PC-3 (cell line): Measurements from ENCODE around the gene COL8A1. TPM values are rescaled to one million over a fixed set of nuclear protein-coding genes. Genes with fewer than 3 reads are reported as not detected.

Experiments used
- ATAC-seq: fragments of 200-7000 bp; cut with Tn5 transposase; 2 replicates; pipeline ENCODE4 v1.9.1; 2020; ENCODE audit warnings: mild to moderate bottlenecking, moderate library complexity
- BruUV-seq: library from RNA; stranded (reverse); fragments of 400-500 nt; replicated peaks from 2 replicates; lab custom pipeline; 2021; lab: Mats Ljungman, UMichigan
- CTCF ChIA-PET: fragments of 300-600 bp; sonication (Branson Sonifier 250); formaldehyde crosslinking; loops from one replicate; lab custom pipeline; 2022; ENCODE audit warnings: antibody characterized with exemption; lab: Charles Lee
- POLR2A ChIA-PET: fragments of 300-600 bp; sonication (Branson Sonifier 250); formaldehyde crosslinking; loops from one replicate; lab custom pipeline; 2022; ENCODE audit warnings: antibody characterized with exemption; ENCODE audit not compliant: unreplicated experiment; lab: Charles Lee
- DNase-seq: peaks from one replicate; pipeline ENCODE4 v3.0.0-alpha.2; 2015
- H2AFZ ChIP-seq: fragments of 300-600 bp; sonication (generic); 2 replicates; pipeline ENCODE4 v1.6.0; 2016; ENCODE audit warnings: antibody characterized with exemption, low read length
- H3F3A ChIP-seq: fragments of 300-600 bp; sonication (generic); one replicate; pipeline ENCODE4 v1.6.0; 2017; ENCODE audit warnings: antibody characterized with exemption, low read length, control low read depth, mild to moderate bottlenecking; ENCODE audit not compliant: unreplicated experiment
- H3K27ac ChIP-seq: fragments of 300-600 bp; sonication (generic); 2 replicates; pipeline ENCODE4 v1.5.1; 2016; ENCODE audit warnings: mild to moderate bottlenecking, low read length
- H3K27me3 ChIP-seq: fragments of 300-600 bp; sonication (generic); 2 replicates; pipeline ENCODE4 v1.6.1; 2016; ENCODE audit warnings: low read length, mixed read lengths
- H3K36me3 ChIP-seq: fragments of 300-600 bp; sonication (generic); 2 replicates; pipeline ENCODE4 v1.6.1; 2016; ENCODE audit warnings: low read depth, mixed run types, low read length, mixed read lengths
- H3K4me1 ChIP-seq: fragments of 300-600 bp; sonication (generic); 2 replicates; pipeline ENCODE4 v1.5.1; 2016; ENCODE audit warnings: low read length; ENCODE audit not compliant: insufficient read depth
- H3K4me2 ChIP-seq: fragments of 300-600 bp; sonication (generic); 2 replicates; pipeline ENCODE4 v1.6.0; 2016; ENCODE audit warnings: low read length
- H3K4me3 ChIP-seq: fragments of 300-600 bp; sonication (generic); 2 replicates; pipeline ENCODE4 v1.5.1; 2016; ENCODE audit warnings: mild to moderate bottlenecking, low read length, mixed read lengths
- H3K79me2 ChIP-seq: fragments of 300-600 bp; sonication (generic); 2 replicates; pipeline ENCODE4 v1.6.1; 2017; ENCODE audit warnings: low read length, mixed read lengths
- H3K9ac ChIP-seq: fragments of 300-600 bp; sonication (generic); 2 replicates; pipeline ENCODE4 v1.6.0; 2016; ENCODE audit warnings: mild to moderate bottlenecking, low read length
- H3K9me2 ChIP-seq: fragments of 300-600 bp; sonication (generic); replicated peaks from 2 replicates; pipeline ENCODE4 v1.6.1; 2016; ENCODE audit warnings: mixed run types, low read length, mixed read lengths
- H3K9me3 ChIP-seq: fragments of 300-600 bp; sonication (generic); 2 replicates; pipeline ENCODE4 v1.6.1; 2016; ENCODE audit warnings: low read length, mixed read lengths
- H4K20me1 ChIP-seq: fragments of 300-600 bp; sonication (generic); 2 replicates; pipeline ENCODE4 v1.6.1; 2016; ENCODE audit warnings: low read length, mixed read lengths
- EZH2 ChIP-seq: fragments of 300-600 bp; sonication (generic); IDR thresholded peaks from one replicate; pipeline ENCODE4 v1.6.1; 2017; ENCODE audit warnings: antibody characterized with exemption, mild to moderate bottlenecking, low read length; ENCODE audit not compliant: unreplicated experiment
- EZH2phosphoT487 ChIP-seq: fragments of 300-600 bp; sonication (generic); IDR thresholded peaks from 2 replicates; pipeline ENCODE4 v1.6.1; 2018; ENCODE audit warnings: mild to moderate bottlenecking, antibody characterized with exemption, low read length, borderline replicate concordance
- intact Hi-C: fragments of 100-400 bp; cut with micrococcal nuclease; formaldehyde crosslinking; loops from 2 replicates; pipeline ENCODE4 v1.9.0; 2023
- total RNA-seq: library from RNA; depleted of rRNA; stranded (reverse); fragments of >200 nt; gene quantifications from 2 replicates; pipeline ENCODE4 v1.2.3, GENCODE V29; 2014
- TF ChIP-seq, protein P1 (sequence below): fragments of 300-600 bp; sonication (generic); conservative IDR thresholded peaks from 2 replicates; pipeline ENCODE4 v1.5.1; 2017; ENCODE audit warnings: antibody characterized with exemption, low read depth, mild to moderate bottlenecking, low read length

Gene COL8A1
- total RNA-seq, 1 experiment from 2014 or later = 2.4 TPM

DNA sequence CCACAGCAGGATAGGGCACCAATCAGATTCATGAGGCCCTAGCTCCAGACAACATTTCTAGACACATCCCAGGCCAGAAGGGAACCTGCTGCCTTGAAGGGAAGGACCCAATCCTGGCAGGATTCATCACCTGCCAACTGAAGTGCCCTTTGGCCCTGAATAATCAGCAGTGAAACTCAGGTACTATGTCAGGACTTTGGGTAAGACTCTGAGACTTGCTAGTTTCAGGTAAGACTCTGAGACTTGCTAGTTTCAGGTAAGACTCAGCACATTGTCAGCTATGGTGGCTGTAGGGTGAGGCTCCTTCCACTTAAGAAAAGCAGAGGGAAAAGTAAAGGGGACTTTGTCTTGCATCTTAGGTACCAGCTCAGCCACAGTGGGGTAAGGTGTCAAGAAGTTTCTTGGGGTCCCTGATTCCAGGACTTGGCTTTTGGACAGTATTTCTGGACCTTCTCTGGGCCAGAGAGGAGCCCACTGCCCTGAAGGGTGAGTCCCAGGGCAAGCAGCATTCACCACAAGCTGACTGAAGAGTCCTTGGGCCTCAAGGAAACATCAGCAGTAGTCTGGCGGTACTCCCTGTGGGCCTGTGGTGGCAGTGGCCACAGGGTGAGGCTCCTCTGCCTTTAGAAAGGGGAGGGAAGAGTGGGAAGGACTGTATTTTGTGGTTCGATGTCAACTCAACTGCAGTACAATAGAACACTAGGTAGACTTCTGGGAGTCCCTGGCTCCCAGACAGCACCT is 13.7 kb upstream of the COL8A1 start:
- intact Hi-C loops = loop anchor here (10.0 kb wide), 1 partner anchor 500 kb away; no protein-coding TSS in a partner anchor
- Histone ChIP-seq H2AFZ (no peak overlapping the region), H3K4me1 (peaks cover 45% of the 10 kb centered on the region), H3K4me2 (no peak overlapping the region), H3K9ac (no peak overlapping the region), H3K9me3 (no peaks in the 10 kb centered on the region), H3F3A (no peaks in the 10 kb centered on the region), H3K79me2 (no peaks in the 10 kb centered on the region), H3K9me2 (no peaks in the 10 kb centered on the region), H3K36me3 (no peaks in the 10 kb centered on the region), H4K20me1 (no peaks in the 10 kb centered on the region), H3K4me3 (no peak overlapping the region), H3K27ac (no peak overlapping the region), H3K27me3 (no peaks in the 10 kb centered on the region)
- BruUV-seq = no TSS peak
- TF ChIP-seq EZH2 (no peak), EZH2phosphoT487 (no peak)
- TF ChIP-seq, protein P1, sequence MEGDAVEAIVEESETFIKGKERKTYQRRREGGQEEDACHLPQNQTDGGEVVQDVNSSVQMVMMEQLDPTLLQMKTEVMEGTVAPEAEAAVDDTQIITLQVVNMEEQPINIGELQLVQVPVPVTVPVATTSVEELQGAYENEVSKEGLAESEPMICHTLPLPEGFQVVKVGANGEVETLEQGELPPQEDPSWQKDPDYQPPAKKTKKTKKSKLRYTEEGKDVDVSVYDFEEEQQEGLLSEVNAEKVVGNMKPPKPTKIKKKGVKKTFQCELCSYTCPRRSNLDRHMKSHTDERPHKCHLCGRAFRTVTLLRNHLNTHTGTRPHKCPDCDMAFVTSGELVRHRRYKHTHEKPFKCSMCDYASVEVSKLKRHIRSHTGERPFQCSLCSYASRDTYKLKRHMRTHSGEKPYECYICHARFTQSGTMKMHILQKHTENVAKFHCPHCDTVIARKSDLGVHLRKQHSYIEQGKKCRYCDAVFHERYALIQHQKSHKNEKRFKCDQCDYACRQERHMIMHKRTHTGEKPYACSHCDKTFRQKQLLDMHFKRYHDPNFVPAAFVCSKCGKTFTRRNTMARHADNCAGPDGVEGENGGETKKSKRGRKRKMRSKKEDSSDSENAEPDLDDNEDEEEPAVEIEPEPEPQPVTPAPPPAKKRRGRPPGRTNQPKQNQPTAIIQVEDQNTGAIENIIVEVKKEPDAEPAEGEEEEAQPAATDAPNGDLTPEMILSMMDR = no peak
- DNase-seq (no peak), ATAC-seq (no peak)
- POLR2A ChIA-PET = no interaction called here
- CTCF ChIA-PET = no interaction called here

GRCh38 chr3:99625237-99625622 is 13.2 kb upstream of the COL8A1 start:
- H3K27me3 ChIP-seq = no peaks in the 10 kb centered on the region
- H3K36me3 ChIP-seq = no peaks in the 10 kb centered on the region
- no peak overlapping the region for H3K4me3 ChIP-seq
- H3K9me2 ChIP-seq = no peaks in the 10 kb centered on the region
- H3K27ac ChIP-seq = no peak overlapping the region
- peaks cover under 1% of the 10 kb centered on the region for H3F3A ChIP-seq
- H2AFZ ChIP-seq = no peak overlapping the region
- ChIA-PET CTCF (no interaction called here), POLR2A (no interaction called here)
- ATAC-seq = peak; percentile 17; the same call in 1 of the 2 replicates
- H4K20me1 ChIP-seq = no peaks in the 10 kb centered on the region
- H3K79me2 ChIP-seq = no peaks in the 10 kb centered on the region
- no TSS peak for BruUV-seq
- intact Hi-C loops = loop anchor here (10.0 kb wide), 1 partner anchor 500 kb away; no protein-coding TSS in a partner anchor
- no peaks in the 10 kb centered on the region for H3K9me3 ChIP-seq
- TF ChIP-seq EZH2 = no peak
- no peak for TF ChIP-seq EZH2phosphoT487
- TF ChIP-seq, protein P1 = no peak; the same call in 1 of the 2 replicates
- no peak for DNase-seq
- H3K4me1 ChIP-seq = peaks cover 49% of the 10 kb centered on the region
- H3K9ac ChIP-seq = no peak overlapping the region
- no peak overlapping the region for H3K4me2 ChIP-seq
